Endothelial cell of umbilical vein (primary cell): ENCODE results near the gene ZNF615. TPM values are rescaled to one million over a fixed set of nuclear protein-coding genes. Genes with fewer than 3 reads are reported as not detected.
"Not testable (repeated sequence)": the region's sequence is repeated elsewhere in the genome, so short reads cannot be mapped to it uniquely, and the experiment has no call there.

Source experiments
- BruUV-seq: library from RNA; stranded (reverse); fragments of 400-500 nt; replicated peaks from 2 replicates; lab custom pipeline; 2021; lab: Mats Ljungman, UMichigan
- CTCF ChIA-PET: fragments of 300-600, 350-600 bp; sonication (Branson Sonifier 250); formaldehyde crosslinking; loops from one replicate; lab custom pipeline; 2021; ENCODE audit warnings: antibody characterized with exemption, inconsistent platforms; lab: Charles Lee
- POLR2A ChIA-PET: fragments of 300-600, 350-600 bp; sonication (Branson Sonifier 250); formaldehyde crosslinking; loops from one replicate; lab custom pipeline; 2021; ENCODE audit warnings: antibody characterized with exemption, inconsistent platforms; lab: Charles Lee
- DNase-seq: peaks from one replicate; pipeline ENCODE4 v3.0.0-alpha.2; 2011; ENCODE audit warnings: low read depth, low spot score
- FAIRE-seq: peaks from 2 replicates; lab custom pipeline; 2011; peaks lifted over from hg19 to GRCh38; lab: Jason Lieb, UNC
- H2AFZ ChIP-seq: 2 replicates; pipeline ENCODE4 v1.6.0; 2012; ENCODE audit warnings: low read depth, low read length, control low read depth, inconsistent platforms
- H3K27ac ChIP-seq: 2 replicates; pipeline ENCODE4 v1.5.1; 2011; ENCODE audit warnings: low read depth, mild to moderate bottlenecking, control low read depth, low read length, moderate library complexity; ENCODE audit not compliant: insufficient read depth
- H3K27me3 ChIP-seq, 2 experiments: 2 replicates each; pipeline versions ENCODE4 v1.6.0 to v1.6.1; 2011; ENCODE audit warnings: low read length in 2 of 2, mixed read lengths in 1 of 2; ENCODE audit not compliant: control insufficient read depth in 2 of 2, insufficient read depth in 2 of 2
- H3K36me3 ChIP-seq, 2 experiments: 2 replicates in 1 of 2; 3 replicates in 1 of 2; pipeline ENCODE4 v1.5.1; 2011; ENCODE audit warnings: low read length in 2 of 2, mild to moderate bottlenecking in 1 of 2, moderate library complexity in 1 of 2; ENCODE audit not compliant: control insufficient read depth in 2 of 2, insufficient read depth in 2 of 2; ENCODE audit errors: extremely low read depth in 1 of 2
- H3K4me1 ChIP-seq: 3 replicates; pipeline ENCODE4 v1.5.1; 2011; ENCODE audit warnings: mild to moderate bottlenecking, low read length; ENCODE audit not compliant: control insufficient read depth, insufficient read depth; ENCODE audit errors: extremely low read depth
- H3K4me2 ChIP-seq: 2 replicates; pipeline ENCODE4 v1.6.1; 2011; ENCODE audit warnings: low read length, control low read depth, mixed read lengths; ENCODE audit not compliant: insufficient read depth
- H3K4me3 ChIP-seq, 3 experiments: fragments of 200-600 bp in 1 of 3; sonication (generic), shearing (Covaris generic) in 1 of 3; replicated peaks in 1 of 3; 2 replicates each; pipeline ENCODE4 v1.5.1; 2011 to 2016; ENCODE audit warnings: control low read depth in 3 of 3, low read length in 3 of 3, mild to moderate bottlenecking in 2 of 3, inconsistent platforms in 1 of 3, low read depth in 1 of 3, moderate library complexity in 1 of 3; ENCODE audit not compliant: insufficient read depth in 1 of 3
- H3K79me2 ChIP-seq: 2 replicates; pipeline ENCODE4 v1.6.0; 2012; ENCODE audit warnings: low read length, inconsistent platforms; ENCODE audit not compliant: control insufficient read depth, insufficient read depth
- H3K9ac ChIP-seq: replicated peaks from 2 replicates; pipeline ENCODE3; 2011; ENCODE audit warnings: low read length, control low read depth; ENCODE audit not compliant: insufficient read depth; ENCODE audit errors: extremely low read depth
- H3K9me1 ChIP-seq: replicated peaks from 3 replicates; pipeline ENCODE4 v1.6.0; 2011; ENCODE audit warnings: mild to moderate bottlenecking, low read length; ENCODE audit not compliant: control insufficient read depth, insufficient read depth; ENCODE audit errors: extremely low read depth
- H3K9me3 ChIP-seq: replicated peaks from 2 replicates; pipeline ENCODE4 v1.5.1; 2012; ENCODE audit warnings: low read length, inconsistent platforms; ENCODE audit not compliant: control insufficient read depth, insufficient read depth
- H4K20me1 ChIP-seq: replicated peaks from 2 replicates; pipeline ENCODE3; 2011; ENCODE audit warnings: mild to moderate bottlenecking, low read length; ENCODE audit not compliant: control insufficient read depth, insufficient read depth; ENCODE audit errors: extremely low read depth
- CTCF ChIP-seq, 2 donors: IDR thresholded peaks; 1 replicate in 1 of 2; 2 replicates in 1 of 2; pipeline ENCODE4 v1.5.1; 2011; ENCODE audit warnings: low read length in 2 of 2, mild to moderate bottlenecking in 2 of 2, moderate library complexity in 2 of 2, control low read depth in 1 of 2, inconsistent platforms in 1 of 2, low read depth in 1 of 2; ENCODE audit not compliant: insufficient read depth in 1 of 2; ENCODE audit errors: extremely low read depth in 1 of 2
- FOS ChIP-seq: IDR thresholded peaks from 2 replicates; pipeline ENCODE4 v1.6.1; 2011; ENCODE audit warnings: mild to moderate bottlenecking, low read length, moderate library complexity, borderline replicate concordance; ENCODE audit not compliant: insufficient read depth
- JUN ChIP-seq: IDR thresholded peaks from 2 replicates; pipeline ENCODE4 v1.6.1; 2011; ENCODE audit warnings: borderline replicate concordance, low read depth; ENCODE audit not compliant: insufficient read length, insufficient read depth
- POLR2A ChIP-seq: IDR thresholded peaks from 2 replicates; pipeline ENCODE4 v1.6.1; 2012; ENCODE audit warnings: low read depth, mild to moderate bottlenecking, control low read depth, low read length
- dilution Hi-C: fragments of 300-500 bp; cut with MboI; formaldehyde crosslinking; loops from one replicate; pipeline ENCODE4 v1.15.0; 2019; ENCODE audit warnings: low sequenced_read_pairs; ENCODE audit not compliant: extremely low pct_ligation_motif_present
- intact Hi-C: fragments of 100-400 bp; cut with micrococcal nuclease; formaldehyde crosslinking; loops from one replicate; pipeline ENCODE4 v1.10.0; 2022
- polyA plus RNA-seq, 4 experiments: library from polyadenylated mRNA; depleted of rRNA in 3 of 4; stranded (reverse) in 3 of 4; unstranded in 1 of 4; fragments of >200 nt; gene quantifications; 2 replicates each; pipeline versions ENCODE4 v1.2.1 to v1.2.3, GENCODE V29; 2011 to 2012; ENCODE audit warnings: missing spikeins in 1 of 4
- total RNA-seq: library from RNA; stranded (reverse); gene quantifications from 2 replicates; pipeline ENCODE4 v1.2.3, GENCODE V29; 2021

Gene ZNF615
- total and polyA plus RNA-seq, 2 donors (not counting 3 experiments of a cell fraction or from before 2014, with no cell fraction given), result 1.4 to 4.5 TPM

DNA sequence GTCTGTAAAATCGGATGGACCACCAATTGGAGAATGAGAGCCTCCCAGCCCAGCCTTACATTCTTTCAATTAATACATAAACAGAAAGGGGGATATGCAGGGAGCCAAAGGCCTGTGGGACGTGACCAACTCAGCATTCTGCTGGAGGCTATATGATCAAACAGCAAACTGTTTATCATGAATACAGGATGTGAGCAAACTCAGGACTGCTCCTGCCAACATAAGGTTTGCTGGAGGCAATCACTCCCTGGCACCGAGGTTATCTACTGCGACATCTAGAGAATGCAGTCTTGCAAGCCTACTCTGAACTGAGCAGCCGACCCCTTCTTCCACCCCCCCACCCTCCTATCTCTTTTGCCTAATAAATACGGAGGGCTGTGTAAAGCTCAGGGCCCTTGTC lies 27.1 kb downstream of the ZNF615 start:
- dilution Hi-C loops, result not testable (repeated sequence)

DNA sequence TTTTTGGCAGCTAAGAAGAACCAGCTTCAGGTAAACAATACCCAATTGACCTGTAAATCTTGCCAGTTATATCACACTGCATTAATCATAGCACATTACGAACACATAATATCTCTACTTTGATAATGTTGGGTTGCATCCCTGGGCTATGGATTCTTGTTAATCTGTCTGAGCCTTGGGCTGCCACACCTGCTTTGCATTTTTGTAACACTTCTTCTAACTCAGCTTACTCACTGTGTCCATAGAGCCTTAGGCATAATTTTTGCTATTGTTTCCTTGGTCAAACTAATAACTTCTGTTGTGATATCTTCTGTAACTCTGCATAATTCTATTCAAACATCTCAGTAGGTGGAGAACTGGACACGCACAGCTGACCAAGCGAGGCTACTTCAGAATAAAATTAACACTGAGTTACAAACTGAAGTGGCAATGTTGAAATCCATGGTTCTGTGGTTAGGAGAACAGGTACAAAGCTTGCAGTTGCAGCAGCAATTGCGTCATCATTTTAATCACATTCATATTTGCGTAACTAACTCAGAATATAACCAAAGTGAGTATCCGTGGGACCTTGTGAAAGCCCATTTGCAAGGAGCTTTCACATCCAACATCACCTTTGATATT lies 27.8 kb downstream of the ZNF615 start:
- dilution Hi-C loops (no loop called here), intact Hi-C loops (no loop called here)
- Histone ChIP-seq H3K9me1 (no peaks in the 10 kb centered on the region), H3K9me3 (peaks cover 2% of the 10 kb centered on the region), H3K79me2 (peaks cover 3% of the 10 kb centered on the region), H3K4me1 (no peaks in the 10 kb centered on the region), H3K27ac (no peak overlapping the region), H4K20me1 (no peaks in the 10 kb centered on the region), H3K9ac (no peak overlapping the region), H2AFZ (no peak overlapping the region), H3K36me3 (peaks cover 0 to 1% of the 10 kb centered on the region in 2 experiments), H3K27me3 (no peaks in the 10 kb centered on the region), H3K4me3 (no peak overlapping the region), H3K4me2 (no peak overlapping the region)
- FAIRE-seq, result no peak
- TF ChIP-seq POLR2A (no peak), FOS (no peak), JUN (no peak), CTCF (IDR thresholded peaks at IDR 0.05; ENCODE audit: extremely low read depth in 1 of 2, insufficient read depth in 1 of 2, low read depth in 1 of 2, low read length in 2 of 2) (no peak)
- ChIA-PET POLR2A (no interaction called here), CTCF (no interaction called here)
- DNase-seq, result no peak
- no TSS peak for BruUV-seq

More for the DNA sequence above, 27.1 kb downstream of the ZNF615 start:
- H3K4me2 ChIP-seq, H2AFZ ChIP-seq, H3K4me3 ChIP-seq, intact Hi-C loops, H3K36me3 ChIP-seq, H3K79me2 ChIP-seq, POLR2A ChIA-PET, BruUV-seq, H3K9me1 ChIP-seq, DNase-seq, H3K27ac ChIP-seq, H3K27me3 ChIP-seq, H3K4me1 ChIP-seq, H4K20me1 ChIP-seq, FAIRE-seq, H3K9me3 ChIP-seq, CTCF ChIA-PET, H3K9ac ChIP-seq: not testable (repeated sequence)
